Non-pigmented ciliary epithelial cell (primary cell): Measurements from ENCODE around the gene HDDC3.

Source experiments
- DNase-seq: peaks from one replicate; pipeline ENCODE4 v3.0.0-alpha.2; 2010; ENCODE audit warnings: low read depth

Gene HDDC3

DNA sequence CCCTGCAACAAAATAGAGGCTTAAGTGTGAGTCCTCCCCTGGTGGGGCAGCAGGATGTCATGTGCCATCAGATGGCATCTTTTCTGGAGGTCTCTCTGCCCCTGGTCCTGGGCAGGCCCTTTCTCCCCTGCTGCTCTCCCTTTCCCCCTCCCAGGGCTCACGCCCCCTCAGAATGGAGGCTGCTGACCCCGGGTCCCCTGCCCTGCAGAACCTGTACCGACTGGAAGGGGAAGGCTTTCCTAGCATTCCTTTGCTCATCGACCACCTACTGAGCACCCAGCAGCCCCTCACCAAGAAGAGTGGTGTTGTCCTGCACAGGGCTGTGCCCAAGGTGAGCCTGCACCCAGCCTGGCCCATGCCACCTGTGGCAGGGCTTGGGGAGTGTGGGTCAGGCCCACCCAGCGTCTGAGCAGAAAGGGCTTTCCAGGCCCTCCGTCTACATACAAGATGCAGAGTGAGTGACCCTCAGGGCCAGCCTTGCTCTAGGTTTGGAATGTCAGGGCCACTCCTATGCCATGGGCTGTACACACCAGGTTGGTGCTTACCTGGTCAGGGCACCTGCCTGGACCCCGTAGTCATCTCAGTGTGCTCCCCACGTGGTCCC, 40.9 kb downstream of the HDDC3 start:
- no peak for DNase-seq

DNA sequence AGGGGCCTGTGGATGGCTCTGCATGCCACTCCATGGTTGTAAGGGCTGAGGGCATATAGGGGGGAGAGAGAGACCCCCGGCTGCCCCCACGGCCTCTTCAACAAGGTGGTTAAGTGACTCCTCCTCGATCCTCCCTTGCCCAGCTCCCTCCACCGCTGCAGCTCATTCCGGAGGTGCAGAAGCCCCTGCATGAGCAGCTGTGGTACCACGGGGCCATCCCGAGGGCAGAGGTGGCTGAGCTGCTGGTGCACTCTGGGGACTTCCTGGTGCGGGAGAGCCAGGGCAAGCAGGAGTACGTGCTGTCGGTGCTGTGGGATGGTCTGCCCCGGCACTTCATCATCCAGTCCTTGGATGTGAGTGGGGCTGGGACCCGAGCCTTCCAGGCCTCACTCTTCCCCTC, 41.5 kb downstream of the HDDC3 start:
- no peak for DNase-seq

DNA sequence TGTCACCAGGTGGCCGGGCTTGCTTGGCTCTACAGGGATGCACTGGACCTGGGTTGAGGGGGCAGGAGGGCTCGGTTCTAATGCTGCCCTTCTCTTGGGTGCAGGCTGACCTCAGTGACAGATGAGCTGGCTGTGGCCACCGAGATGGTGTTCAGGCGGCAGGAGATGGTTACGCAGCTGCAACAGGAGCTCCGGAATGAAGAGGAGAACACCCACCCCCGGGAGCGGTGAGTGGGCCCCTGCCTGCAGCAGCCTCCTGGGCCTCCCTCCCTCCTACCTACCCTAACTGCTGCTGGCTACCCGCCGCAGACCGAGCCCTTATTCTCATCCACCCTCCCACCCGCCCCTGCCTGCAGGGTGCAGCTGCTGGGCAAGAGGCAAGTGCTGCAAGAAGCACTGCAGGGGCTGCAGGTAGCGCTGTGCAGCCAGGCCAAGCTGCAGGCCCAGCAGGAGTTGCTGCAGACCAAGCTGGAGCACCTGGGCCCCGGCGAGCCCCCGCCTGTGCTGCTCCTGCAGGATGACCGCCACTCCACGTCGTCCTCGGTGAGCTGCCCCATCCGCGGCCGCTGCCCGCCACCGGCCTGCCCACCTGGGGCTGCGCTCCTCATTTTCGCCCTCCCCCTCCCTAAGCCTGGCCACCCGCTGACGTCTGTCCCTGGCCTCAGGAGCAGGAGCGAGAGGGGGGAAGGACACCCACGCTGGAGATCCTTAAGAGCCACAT, 42.5 kb downstream of the HDDC3 start:
- no peak for DNase-seq

DNA sequence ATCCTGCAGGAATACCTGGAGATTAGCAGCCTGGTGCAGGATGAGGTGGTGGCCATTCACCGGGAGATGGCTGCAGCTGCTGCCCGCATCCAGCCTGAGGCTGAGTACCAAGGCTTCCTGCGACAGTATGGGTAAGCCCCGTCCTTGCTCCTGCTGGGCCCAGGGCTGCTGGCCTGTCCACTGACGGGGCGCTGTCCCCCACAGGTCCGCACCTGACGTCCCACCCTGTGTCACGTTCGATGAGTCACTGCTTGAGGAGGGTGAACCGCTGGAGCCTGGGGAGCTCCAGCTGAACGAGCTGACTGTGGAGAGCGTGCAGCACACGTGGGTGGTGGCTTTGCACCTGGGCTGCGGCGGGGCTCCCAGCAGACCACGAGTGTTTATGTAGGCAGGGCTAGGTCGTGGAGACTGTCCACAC, 43.0 kb downstream of the HDDC3 start:
- no peak for DNase-seq

DNA sequence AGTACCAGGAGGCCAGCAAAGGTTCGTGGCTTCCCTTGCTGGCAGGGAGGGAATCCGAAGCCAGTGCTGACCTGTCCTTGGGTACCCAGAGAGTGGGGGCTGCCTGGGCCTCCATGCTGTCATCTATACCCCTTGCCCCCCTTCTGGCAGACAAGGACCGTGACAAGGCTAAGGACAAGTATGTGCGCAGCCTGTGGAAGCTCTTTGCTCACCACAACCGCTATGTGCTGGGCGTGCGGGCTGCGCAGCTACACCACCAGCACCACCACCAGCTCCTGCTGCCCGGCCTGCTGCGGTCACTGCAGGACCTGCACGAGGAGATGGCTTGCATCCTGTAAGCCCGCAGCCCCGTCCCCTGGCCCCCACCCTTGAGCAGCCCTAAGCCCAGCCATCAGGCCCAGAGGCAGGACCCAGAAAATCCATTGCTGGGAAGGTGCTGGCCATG, 45.3 kb downstream of the HDDC3 start:
- no peak for DNase-seq

DNA sequence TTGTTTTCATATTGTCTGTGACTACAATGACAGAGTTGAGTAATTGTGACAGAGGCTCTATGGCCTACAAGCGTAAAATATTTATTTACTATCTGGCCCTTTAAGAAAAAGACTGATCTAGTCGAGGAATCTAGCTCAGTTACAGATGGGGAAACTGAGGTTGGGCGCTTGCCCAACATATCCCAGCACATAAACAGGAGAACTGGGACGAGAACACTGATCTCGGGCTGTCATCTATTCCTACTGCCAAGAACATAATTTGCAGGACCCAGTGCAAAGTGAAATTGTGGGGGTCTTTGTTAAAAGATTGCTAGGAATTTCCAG, 46.1 kb downstream of the HDDC3 start:
- DNase-seq: no peak

DNA sequence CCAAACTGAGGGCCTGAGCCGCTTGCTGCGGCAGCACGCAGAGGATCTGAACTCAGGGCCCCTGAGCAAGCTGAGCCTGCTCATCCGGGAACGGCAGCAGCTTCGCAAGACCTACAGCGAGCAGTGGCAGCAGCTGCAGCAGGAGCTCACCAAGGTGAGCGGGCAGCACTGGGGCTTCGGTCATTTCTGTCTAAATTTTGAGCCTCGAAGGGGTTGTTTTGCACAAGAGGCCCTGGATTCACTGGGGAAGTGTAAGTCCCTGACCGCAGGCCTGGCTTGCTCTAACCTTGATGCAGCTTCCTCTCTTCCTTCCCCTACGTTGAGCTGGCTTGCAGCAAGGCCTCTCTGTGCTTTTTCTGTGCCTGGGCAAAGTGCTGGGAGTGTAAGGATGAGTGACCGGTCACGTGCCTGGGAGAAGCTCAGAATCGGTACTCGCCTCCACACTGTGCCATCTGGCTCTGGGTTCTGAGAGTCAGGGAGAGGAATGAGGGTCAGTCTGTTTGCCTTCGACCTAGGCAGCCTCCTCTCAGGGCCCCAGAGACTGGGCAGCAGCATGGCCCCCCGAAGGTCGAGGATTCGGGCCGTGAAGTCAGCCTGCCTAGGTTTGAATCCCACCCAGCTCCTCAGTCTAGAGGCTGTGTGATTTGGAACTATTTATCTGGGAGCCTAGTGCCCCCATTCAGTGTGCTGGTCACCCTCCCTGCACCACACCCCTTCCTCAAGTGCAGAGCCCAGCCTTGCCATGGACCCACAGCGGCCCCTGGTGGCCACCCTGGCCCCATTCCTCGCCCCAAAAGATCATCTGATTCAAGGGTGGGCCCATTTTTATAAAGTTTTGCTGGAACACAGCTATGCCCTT, 46.7 kb downstream of the HDDC3 start:
- no peak for DNase-seq

DNA sequence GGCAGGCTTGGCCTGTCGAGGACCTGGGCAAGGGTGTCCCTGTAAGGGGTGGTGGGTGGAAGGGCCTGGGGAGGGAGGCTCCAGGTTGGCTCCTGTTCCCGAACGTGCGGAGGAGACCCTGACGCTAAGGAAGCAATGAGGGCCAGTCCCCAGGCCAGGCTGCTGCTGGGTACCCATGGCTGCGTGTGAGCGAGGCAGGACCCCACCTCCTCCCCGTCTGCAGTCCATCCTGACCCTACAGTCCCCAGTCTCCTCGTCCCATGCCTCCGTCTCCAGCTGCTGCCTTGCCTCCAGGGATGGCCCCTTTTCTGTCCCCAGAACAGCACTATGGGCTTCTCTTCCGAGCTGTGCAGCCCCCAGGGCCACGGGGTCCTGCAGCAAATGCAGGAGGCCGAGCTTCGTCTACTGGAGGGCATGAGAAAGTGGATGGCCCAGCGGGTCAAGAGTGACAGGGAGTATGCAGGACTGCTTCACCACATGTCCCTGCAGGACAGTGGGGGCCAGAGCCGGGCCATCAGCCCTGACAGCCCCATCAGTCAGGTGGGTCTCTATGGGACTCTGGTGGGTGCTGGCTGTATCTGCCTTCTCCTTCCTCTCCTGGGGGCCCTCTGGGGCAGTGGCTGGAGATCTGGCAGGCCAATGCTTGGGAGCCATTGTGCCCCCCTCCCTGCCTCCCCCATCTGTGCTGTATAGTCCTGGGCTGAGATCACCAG, 47.5 kb downstream of the HDDC3 start:
- DNase-seq: no peak

DNA sequence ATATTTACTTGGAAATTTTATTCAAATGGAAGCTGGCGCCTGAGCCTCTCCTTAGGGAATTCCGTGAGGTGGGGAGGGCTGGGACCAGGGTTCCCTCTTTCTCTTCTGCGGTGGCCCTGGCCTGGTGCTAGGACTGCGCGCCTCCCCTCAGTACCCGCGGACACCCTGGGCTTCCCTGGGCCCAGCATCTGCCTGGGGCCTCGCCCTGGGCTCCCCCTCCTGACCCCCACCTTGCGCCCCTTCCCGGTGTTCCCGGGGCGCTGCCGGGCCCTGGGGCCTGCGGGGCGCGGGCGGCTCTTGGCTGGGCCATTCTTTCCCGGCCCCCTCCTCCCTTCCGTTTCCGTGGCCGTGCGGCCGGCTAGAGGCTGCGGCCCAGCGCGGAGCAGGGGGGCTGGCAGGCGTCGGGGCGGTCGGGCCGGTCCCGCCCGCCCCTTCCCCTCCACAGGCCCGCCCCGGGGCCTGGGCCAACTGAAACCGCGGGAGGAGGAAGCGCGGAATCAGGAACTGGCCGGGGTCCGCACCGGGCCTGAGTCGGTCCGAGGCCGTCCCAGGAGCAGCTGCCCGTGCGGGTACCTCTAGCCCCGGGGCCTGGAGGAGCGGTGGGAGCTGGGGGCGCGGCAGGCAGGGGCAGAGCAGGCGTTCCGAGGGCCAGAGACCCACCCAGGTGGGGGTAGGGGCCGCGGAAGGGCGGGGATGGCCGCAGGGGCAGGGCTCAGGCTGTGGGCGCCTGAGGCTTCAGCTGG, 48.2 kb downstream of the HDDC3 start, which contains the start of gene FES:
Gene FES, plus strand, starts transcription at position 529 of the 743 bp plus-strand sequence. CDS start 542 bp downstream, outside the sequence.
- no peak for DNase-seq

DNA sequence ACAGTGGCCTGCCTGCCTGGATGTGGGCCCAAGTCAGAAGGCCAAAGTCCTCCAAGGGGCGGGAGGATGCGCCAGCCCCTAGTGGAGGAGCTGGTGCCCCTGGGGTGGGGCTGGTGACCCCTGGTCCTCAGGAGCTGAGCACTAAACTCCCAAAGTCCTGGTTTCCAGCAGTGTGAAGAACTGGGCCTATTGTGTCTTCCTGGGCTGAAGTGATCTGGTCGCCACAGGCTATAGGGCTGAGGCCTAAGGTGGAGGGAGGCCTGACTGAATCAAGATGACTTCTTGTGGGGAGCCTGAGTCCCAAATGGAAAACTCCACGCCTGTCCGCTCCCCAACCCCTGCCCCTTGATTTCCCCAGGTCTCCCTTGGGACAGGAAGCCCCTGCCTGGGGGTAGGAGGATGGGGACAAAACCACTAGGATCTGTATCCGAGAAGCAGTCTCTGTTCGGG, 48.8 kb downstream of the HDDC3 start:
- DNase-seq: no peak

DNA sequence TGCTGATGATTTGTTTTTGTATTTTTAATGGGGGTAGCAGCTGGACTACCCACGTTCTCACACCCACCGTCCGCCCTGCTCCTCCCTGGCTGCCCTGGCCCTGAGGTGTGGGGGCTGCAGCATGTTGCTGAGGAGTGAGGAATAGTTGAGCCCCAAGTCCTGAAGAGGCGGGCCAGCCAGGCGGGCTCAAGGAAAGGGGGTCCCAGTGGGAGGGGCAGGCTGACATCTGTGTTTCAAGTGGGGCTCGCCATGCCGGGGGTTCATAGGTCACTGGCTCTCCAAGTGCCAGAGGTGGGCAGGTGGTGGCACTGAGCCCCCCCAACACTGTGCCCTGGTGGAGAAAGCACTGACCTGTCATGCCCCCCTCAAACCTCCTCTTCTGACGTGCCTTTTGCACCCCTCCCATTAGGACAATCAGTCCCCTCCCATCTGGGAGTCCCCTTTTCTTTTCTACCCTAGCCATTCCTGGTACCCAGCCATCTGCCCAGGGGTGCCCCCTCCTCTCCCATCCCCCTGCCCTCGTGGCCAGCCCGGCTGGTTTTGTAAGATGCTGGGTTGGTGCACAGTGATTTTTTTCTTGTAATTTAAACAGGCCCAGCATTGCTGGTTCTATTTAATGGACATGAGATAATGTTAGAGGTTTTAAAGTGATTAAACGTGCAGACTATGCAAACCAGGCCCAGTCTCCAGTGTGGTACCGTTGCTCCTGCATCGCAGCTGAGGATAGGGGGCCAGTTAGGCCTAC, 49.4 kb downstream of the HDDC3 start:
- DNase-seq: no peak

DNA sequence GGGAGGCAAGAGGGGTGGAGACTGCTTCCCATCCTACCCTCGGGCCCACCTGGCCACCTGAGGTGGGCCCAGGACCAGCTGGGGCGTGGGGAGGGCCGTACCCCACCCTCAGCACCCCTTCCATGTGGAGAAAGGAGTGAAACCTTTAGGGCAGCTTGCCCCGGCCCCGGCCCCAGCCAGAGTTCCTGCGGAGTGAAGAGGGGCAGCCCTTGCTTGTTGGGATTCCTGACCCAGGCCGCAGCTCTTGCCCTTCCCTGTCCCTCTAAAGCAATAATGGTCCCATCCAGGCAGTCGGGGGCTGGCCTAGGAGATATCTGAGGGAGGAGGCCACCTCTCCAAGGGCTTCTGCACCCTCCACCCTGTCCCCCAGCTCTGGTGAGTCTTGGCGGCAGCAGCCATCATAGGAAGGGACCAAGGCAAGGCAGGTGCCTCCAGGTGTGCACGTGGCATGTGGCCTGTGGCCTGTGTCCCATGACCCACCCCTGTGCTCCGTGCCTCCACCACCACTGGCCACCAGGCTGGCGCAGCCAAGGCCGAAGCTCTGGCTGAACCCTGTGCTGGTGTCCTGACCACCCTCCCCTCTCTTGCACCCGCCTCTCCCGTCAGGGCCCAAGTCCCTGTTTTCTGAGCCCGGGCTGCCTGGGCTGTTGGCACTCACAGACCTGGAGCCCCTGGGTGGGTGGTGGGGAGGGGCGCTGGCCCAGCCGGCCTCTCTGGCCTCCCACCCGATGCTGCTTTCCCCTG, 50.2 kb downstream of the HDDC3 start:
- no peak for DNase-seq

DNA sequence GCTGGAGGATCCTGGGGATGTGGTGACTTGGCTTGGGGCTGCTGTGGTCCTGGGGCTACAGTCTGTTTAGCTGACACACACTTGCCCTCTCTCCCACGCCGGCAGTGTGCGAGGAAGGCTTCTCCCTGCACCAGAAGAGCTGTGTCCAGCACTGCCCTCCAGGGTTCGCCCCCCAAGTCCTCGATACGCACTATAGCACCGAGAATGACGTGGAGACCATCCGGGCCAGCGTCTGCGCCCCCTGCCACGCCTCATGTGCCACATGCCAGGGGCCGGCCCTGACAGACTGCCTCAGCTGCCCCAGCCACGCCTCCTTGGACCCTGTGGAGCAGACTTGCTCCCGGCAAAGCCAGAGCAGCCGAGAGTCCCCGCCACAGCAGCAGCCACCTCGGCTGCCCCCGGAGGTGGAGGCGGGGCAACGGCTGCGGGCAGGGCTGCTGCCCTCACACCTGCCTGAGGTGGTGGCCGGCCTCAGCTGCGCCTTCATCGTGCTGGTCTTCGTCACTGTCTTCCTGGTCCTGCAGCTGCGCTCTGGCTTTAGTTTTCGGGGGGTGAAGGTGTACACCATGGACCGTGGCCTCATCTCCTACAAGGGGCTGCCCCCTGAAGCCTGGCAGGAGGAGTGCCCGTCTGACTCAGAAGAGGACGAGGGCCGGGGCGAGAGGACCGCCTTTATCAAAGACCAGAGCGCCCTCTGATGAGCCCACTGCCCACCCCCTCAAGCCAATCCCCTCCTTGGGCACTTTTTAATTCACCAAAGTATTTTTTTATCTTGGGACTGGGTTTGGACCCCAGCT, 51.0 kb downstream of the HDDC3 start:
- DNase-seq: no peak

DNA sequence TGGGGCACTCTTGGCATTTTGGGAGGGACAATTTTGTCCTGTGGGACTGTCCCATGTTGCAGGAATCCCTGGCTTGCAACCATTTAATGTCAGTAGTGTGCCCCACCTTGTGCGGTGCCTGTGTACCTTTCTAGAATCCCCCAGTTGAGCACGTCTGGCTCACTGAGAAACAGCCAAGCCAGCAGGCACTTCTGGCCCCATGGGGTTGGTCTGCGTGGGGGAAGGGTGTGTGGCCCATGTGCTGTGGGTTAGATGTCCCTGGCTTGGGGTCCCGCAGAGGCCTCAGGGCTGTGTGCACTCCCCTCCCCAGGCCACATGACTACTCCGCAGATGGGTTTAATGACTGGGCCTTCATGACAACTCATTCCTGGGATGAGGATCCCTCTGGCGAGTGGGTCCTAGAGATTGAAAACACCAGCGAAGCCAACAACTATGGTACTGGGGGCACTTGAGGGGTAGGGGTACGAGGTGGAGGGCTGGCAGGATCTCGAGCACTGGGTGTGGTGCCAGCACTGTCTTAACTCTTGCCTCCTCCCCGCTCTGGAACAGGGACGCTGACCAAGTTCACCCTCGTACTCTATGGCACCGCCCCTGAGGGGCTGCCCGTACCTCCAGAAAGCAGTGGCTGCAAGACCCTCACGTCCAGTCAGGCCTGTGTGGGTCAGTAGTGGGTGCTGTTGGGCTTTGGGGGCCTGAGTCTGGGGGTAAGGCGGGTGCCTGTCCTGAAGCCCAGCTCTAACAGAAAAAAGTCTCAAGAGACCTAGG, 51.8 kb downstream of the HDDC3 start:
- DNase-seq: no peak
